OCI-LY3 (cell line): Measurements from ENCODE around the gene STRA8.

Source experiments
- H2AFZ ChIP-seq: fragments of 200-600, 300-600 bp; shearing (Covaris generic); 2 replicates; pipeline ENCODE4 v1.6.0; 2014; ENCODE audit warnings: antibody characterized with exemption, low read depth, low read length
- H3K27ac ChIP-seq: fragments of 200-600, 300-600 bp; sonication (generic); 2 replicates; pipeline ENCODE4 v1.5.1; 2014; ENCODE audit warnings: mild to moderate bottlenecking, low read length, moderate library complexity, mixed read lengths
- H3K27me3 ChIP-seq: fragments of 200-600, 300-600 bp; sonication (generic); 2 replicates; pipeline ENCODE4 v1.6.1; 2014; ENCODE audit warnings: low read depth, low read length, mixed read lengths
- H3K36me3 ChIP-seq: fragments of 200-600, 300-600 bp; sonication (generic); replicated peaks from 2 replicates; pipeline ENCODE3; 2014; ENCODE audit warnings: low read depth, low read length, mixed read lengths
- H3K4me1 ChIP-seq: fragments of 300-600, 200-600 bp; sonication (generic); 2 replicates; pipeline ENCODE4 v1.6.1; 2014; ENCODE audit warnings: low read length, mixed read lengths
- H3K4me2 ChIP-seq: fragments of 200-600, 300-600 bp; sonication (generic); 2 replicates; pipeline ENCODE4 v1.6.1; 2014; ENCODE audit warnings: low read length, mixed read lengths
- H3K4me3 ChIP-seq: fragments of 300-600, 200-600 bp; sonication (generic); 2 replicates; pipeline ENCODE4 v1.5.1; 2014; ENCODE audit warnings: antibody characterized with exemption, mild to moderate bottlenecking, low read length, moderate library complexity
- H3K79me2 ChIP-seq: fragments of 300-600, 200-600 bp; shearing (Covaris generic); 2 replicates; pipeline ENCODE4 v1.6.1; 2014; ENCODE audit warnings: mild to moderate bottlenecking, low read length, mixed read lengths
- H3K9ac ChIP-seq: fragments of 300-600, 200-600 bp; shearing (Covaris generic); 2 replicates; pipeline ENCODE4 v1.6.0; 2014; ENCODE audit warnings: mild to moderate bottlenecking, low read length, moderate library complexity
- H3K9me3 ChIP-seq: fragments of 200-600, 300-600 bp; shearing (Covaris generic); 2 replicates; pipeline ENCODE4 v1.6.1; 2014; ENCODE audit warnings: low read length, mixed read lengths; ENCODE audit not compliant: insufficient read depth
- H4K20me1 ChIP-seq: fragments of 200-600, 300-600 bp; sonication (generic); 2 replicates; pipeline ENCODE4 v1.6.1; 2016; ENCODE audit warnings: low read length, mixed read lengths; ENCODE audit not compliant: insufficient read depth
- EZH2phosphoT487 ChIP-seq: fragments of 200-600 bp; shearing (Covaris generic); IDR thresholded peaks from 2 replicates; pipeline ENCODE4 v1.6.1; 2018; ENCODE audit warnings: antibody characterized with exemption, mixed run types, low read depth
- TF ChIP-seq, protein P1 (sequence below): fragments of 200-600, 300-600 bp; sonication (generic); IDR thresholded peaks from 2 replicates; pipeline ENCODE4 v1.5.1; 2014; ENCODE audit warnings: antibody characterized with exemption, low read length, low read depth

Gene STRA8

DNA sequence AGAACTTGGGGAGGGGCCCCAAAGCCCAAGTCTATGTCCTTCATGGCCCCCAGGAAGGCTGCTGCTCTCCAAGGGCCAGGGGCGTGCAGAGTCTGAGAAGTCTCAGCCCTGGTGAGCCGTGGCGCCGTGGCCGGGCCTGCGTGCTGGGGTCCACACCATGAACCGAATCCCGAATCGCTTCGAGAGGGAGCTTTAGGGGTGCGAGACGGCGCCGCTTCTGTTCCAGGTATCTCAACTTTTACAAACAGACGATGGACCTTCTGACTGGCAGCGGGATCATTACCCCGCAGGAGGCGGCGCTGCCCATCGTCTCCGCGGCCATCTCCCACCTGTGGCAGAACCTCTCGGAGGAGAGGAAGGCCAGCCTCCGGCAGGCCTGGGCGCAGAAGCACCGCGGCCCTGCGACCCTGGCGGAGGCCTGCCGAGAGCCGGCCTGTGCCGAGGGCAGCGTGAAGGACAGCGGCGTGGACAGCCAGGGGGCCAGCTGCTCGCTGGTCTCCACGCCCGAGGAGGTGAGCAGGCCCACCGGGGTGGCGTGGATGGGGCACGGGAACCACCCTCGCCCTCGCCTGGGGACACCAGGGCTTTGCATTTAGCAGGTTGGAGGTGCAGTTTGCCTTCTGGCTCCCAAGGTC is 12.7 kb downstream of the STRA8 start:
- H3K4me1 ChIP-seq, result no peaks in the 10 kb centered on the region
- H3K79me2 ChIP-seq, result no peaks in the 10 kb centered on the region
- H3K4me2 ChIP-seq, result no peak overlapping the region
- no peaks in the 10 kb centered on the region for H3K36me3 ChIP-seq
- H3K4me3 ChIP-seq, result no peak overlapping the region
- H3K9me3 ChIP-seq, result no peaks in the 10 kb centered on the region
- H3K27me3 ChIP-seq, result peaks cover 32% of the 10 kb centered on the region
- H3K9ac ChIP-seq, result no peak overlapping the region
- TF ChIP-seq EZH2phosphoT487, result no peak
- TF ChIP-seq, protein P1, sequence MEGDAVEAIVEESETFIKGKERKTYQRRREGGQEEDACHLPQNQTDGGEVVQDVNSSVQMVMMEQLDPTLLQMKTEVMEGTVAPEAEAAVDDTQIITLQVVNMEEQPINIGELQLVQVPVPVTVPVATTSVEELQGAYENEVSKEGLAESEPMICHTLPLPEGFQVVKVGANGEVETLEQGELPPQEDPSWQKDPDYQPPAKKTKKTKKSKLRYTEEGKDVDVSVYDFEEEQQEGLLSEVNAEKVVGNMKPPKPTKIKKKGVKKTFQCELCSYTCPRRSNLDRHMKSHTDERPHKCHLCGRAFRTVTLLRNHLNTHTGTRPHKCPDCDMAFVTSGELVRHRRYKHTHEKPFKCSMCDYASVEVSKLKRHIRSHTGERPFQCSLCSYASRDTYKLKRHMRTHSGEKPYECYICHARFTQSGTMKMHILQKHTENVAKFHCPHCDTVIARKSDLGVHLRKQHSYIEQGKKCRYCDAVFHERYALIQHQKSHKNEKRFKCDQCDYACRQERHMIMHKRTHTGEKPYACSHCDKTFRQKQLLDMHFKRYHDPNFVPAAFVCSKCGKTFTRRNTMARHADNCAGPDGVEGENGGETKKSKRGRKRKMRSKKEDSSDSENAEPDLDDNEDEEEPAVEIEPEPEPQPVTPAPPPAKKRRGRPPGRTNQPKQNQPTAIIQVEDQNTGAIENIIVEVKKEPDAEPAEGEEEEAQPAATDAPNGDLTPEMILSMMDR, result no peak
- no peaks in the 10 kb centered on the region for H4K20me1 ChIP-seq
- no peak overlapping the region for H3K27ac ChIP-seq
- no peak overlapping the region for H2AFZ ChIP-seq

DNA sequence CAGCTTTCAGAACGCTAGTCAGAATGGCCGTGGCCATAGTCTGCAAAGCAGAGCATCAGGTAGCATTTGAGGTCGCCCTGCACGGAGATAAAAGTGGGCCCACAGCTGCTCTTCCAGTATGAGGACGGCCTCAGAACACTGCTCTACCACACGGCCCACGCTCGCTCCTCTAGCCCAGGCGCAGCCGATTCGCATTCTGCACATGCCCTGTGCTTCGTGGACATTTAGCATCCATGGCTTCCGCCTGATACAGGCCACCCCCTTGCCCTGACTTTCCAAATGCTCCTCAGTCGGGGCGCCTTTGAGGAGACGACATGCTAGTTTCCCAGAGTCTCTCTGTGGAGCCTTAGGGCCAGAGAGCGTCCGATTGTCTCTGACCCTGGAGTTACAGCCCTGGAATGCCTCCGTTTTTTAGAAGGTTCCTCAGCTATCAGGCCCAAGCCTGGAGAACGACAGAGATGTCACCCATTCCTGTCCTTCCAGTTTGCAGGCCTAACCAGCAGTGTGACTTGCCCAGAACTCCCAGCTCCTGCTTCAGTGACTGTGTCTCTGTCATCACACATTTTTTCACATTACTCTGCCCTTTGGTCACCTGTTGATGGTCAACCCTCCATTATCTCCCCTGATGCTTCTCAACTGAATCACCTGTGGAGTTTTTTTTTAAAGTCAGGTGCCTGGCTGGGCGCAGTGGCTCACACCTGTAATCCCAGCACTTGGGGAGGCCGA is 14.3 kb downstream of the STRA8 start:
- no peaks in the 10 kb centered on the region for H3K36me3 ChIP-seq
- H3K27ac ChIP-seq, result no peak overlapping the region

DNA sequence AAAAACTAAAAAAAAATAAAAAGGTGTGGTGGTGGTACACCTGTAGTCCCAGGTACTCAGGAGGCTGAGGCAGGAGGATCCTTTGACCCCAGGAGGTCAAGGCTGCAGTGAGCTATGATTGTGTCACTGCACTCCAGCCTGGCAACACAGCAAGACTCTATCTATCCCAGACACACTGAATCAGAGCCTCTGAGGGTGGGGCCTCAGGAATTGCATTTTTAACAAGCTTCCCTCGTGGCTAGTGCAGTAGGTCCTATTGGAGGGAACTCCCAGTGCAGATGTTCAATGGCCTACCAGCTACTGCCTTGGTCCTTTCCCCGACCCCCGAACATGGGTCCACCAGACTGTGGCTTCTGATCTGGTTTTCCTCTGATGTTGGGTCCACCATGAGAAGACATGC is 14.9 kb downstream of the STRA8 start:
- no peaks in the 10 kb centered on the region for H4K20me1 ChIP-seq
- no peak overlapping the region for H2AFZ ChIP-seq
- peaks cover 13% of the 10 kb centered on the region for H3K27me3 ChIP-seq
- no peak overlapping the region for H3K27ac ChIP-seq
- H3K4me3 ChIP-seq, result no peak overlapping the region
- TF ChIP-seq, protein P1, result no peak
- TF ChIP-seq EZH2phosphoT487, result no peak
- H3K4me1 ChIP-seq, result peaks cover 9% of the 10 kb centered on the region; the same call in 1 of the 2 replicates
- H3K79me2 ChIP-seq, result no peaks in the 10 kb centered on the region
- H3K9ac ChIP-seq, result no peak overlapping the region
- no peaks in the 10 kb centered on the region for H3K9me3 ChIP-seq
- H3K4me2 ChIP-seq, result no peak overlapping the region
- no peaks in the 10 kb centered on the region for H3K36me3 ChIP-seq

More for the DNA sequence above, 14.3 kb downstream of the STRA8 start:
- no peak overlapping the region for H3K4me3 ChIP-seq
- no peak overlapping the region for H3K4me2 ChIP-seq
- peaks cover 9% of the 10 kb centered on the region; the same call in 1 of the 2 replicates for H3K4me1 ChIP-seq
- H4K20me1 ChIP-seq, result no peaks in the 10 kb centered on the region
- no peaks in the 10 kb centered on the region for H3K79me2 ChIP-seq
- H3K9me3 ChIP-seq, result no peaks in the 10 kb centered on the region
- TF ChIP-seq EZH2phosphoT487, result no peak
- TF ChIP-seq, protein P1, result no peak
- no peak overlapping the region for H3K9ac ChIP-seq
- H2AFZ ChIP-seq, result no peak overlapping the region
- H3K27me3 ChIP-seq, result peaks cover 19% of the 10 kb centered on the region

DNA sequence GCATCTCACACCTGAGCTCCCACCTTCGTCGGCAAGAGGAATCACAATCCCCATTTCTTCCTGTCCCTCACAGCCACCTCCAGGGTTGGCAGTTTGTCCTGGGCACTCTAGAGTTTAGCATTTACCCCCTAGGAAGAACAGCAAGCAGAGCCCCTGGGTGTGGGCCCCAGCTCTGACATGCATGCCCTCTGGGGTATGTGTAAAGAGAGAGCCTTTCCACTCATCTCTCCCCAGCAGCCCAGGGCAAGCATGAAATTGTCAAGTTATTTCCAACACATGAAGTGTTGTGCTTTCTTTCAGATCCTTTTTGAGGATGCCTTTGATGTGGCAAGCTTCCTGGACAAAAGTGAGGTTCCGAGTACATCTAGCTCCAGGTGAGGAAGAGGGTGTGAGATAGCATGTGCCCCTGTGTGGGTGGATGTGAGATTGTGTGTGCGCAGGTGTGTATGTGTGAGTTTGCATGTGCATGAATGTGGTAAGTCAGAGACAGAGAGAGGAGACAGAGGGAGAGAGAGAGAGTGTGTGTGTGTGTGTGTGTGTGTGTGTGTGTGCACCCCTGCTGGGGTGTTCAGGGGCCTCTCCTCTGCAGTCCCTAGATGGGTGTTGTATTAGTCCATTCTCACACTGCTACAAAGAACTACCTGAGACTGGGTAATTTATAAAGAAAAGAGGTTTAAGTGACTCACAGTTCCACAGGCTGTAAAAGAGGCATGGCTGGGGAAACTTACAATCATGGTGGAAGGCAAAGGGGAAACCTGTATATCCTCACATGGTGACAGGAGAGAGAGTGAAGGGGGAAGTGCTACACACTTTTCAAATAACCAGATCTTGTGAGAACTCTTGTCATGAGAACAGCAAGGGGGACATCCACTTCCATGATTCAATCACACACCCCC is 18.1 kb downstream of the STRA8 start:
- no peaks in the 10 kb centered on the region for H4K20me1 ChIP-seq
- H3K27me3 ChIP-seq, result 0 out of 2 replicates have a peak, but pooled peaks cover 7% of the 10 kb centered on the region
- no peaks in the 10 kb centered on the region for H3K79me2 ChIP-seq
- H3K4me2 ChIP-seq, result no peak overlapping the region
- H2AFZ ChIP-seq, result no peak overlapping the region
- TF ChIP-seq EZH2phosphoT487, result no peak
- TF ChIP-seq, protein P1, result no peak
- no peak overlapping the region for H3K4me3 ChIP-seq
- H3K9me3 ChIP-seq, result no peaks in the 10 kb centered on the region
- no peak overlapping the region for H3K9ac ChIP-seq
- H3K27ac ChIP-seq, result no peak overlapping the region
- H3K4me1 ChIP-seq, result peaks cover 19% of the 10 kb centered on the region
- no peaks in the 10 kb centered on the region for H3K36me3 ChIP-seq
